ENCODE results near the gene NR2C1.

GRCh38 chr12:94971923-94972322 lies 101.5 kb downstream of the NR2C1 start:
- TF ChIP-seq CTCF (IDR thresholded peaks at IDR 0.05) = no peak
- TF ChIP-seq CREB1 (CRISPR knock-in tag; IDR thresholded peaks at IDR 0.05) = no peak
- no peak for TF ChIP-seq OVOL2 (CRISPR knock-in tag; IDR thresholded peaks at IDR 0.05; ENCODE audit: borderline replicate concordance)
- no peak for TF ChIP-seq USF2 (CRISPR knock-in tag; IDR thresholded peaks at IDR 0.05)
- no peak for TF ChIP-seq MXD4 (CRISPR knock-in tag; IDR thresholded peaks at IDR 0.05; ENCODE audit: borderline replicate concordance)
- no peak for TF ChIP-seq MAX (CRISPR knock-in tag; IDR thresholded peaks at IDR 0.05)
